Fibroblast of skin of right biceps (primary cell): ENCODE data around the gene SENP2.
A peak's percentile ranks its signal among the peaks of the same experiment; 100 is the strongest.
"Not testable (repeated sequence)": the region's sequence is repeated elsewhere in the genome, so short reads cannot be mapped to it uniquely, and the experiment has no call there.

ENCODE experiments used
- DNase-seq: peaks from one replicate; pipeline ENCODE4 v3.0.0-alpha.2; 2013

SENP2 gene

DNA sequence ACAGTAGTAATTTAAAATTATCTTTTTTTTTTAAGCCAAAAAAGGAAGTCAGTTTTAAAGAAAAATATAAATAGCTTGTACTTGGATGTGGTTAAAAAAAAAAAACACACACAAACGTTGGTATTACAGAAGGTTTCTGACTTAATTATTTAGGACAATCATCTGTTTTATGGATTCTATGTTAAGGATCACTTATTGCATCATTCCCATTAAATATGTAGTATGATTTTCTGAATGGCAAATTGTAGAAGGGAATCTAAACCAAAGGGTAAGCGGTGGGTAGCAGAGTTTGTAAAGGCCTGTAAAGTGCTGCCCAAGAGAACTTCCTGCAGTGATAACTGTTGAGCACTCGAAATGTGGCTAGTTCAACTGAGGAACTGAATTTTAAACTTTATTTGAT lies 8.0 kb downstream of the SENP2 start:
- no peak for DNase-seq

DNA sequence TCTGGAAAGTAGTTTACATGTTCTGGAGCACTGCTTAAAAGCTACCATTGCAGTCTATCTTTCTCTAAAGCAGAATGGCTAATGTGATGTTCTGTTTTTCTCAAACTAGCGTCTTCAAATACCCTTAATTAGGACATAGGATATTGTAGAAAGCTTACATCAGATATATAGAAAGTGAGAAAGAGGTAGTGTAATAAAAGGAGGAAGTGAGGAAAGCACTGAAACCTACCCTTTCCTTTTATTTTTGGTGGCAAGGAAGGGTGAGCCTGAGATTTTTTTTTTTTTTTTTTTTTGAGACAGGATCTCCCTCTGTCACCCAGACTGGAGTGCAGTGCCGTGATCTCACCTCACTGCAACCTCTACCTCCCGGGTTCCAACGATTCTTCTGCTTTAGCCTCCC lies 9.4 kb downstream of the SENP2 start:
- DNase-seq = no peak

DNA sequence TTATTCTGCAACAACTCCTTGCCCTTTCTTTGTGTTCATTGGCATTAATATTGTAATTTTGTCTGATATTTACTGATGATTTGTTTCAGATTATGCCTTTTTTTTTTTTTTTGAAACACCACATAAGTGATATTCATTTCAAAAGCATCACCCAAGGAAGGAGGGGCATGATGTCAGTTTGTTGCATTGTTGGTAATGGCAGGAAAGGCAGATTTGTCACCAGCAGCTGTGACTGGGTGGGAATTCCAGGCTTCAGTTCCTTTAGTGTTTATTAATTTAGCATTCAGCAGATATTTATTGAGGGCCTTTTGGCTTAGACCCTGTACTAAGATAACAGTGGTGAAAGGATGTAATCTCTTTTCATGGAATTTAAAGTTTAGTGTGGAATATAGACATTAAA lies 19.5 kb downstream of the SENP2 start:
- DNase-seq = no peak

DNA sequence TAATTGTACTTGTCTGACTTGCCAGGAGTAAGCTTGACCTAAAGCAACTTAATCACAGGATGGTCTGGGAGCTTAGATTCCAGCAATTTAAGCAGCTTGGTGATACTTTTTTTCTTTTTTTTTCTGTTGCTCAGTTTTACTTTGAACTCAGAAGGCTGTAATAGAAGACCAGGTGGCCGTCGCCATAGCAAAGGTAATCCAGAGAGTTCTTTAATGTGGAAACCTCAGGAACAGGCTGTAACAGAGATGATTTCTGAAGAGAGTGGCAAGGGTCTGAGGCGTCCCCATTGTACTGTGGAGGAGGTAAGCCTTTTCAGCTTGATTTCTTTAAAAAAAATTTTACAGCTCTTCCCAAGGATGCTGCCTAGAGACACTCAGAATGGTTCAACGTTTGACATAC lies 20.1 kb downstream of the SENP2 start:
- no peak for DNase-seq

DNA sequence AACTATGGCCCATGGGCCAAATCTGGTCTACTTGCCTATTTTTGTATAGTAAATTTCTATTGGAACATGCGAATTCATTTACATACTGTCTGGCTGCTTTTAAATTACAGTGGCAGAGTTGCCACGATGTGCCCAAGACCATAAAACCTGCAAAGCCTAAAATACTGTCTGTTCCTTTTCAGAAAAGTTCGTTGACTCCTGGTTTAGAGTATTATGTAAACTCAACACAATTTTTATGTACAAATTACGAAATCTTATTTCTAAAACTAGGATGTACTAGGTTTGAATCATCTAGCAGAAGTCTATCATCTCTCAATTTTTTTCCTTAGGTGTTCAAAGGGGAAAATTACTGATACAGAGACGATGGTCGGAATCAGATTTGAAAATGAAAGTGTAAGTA lies 26.9 kb downstream of the SENP2 start:
- DNase-seq = no peak

DNA sequence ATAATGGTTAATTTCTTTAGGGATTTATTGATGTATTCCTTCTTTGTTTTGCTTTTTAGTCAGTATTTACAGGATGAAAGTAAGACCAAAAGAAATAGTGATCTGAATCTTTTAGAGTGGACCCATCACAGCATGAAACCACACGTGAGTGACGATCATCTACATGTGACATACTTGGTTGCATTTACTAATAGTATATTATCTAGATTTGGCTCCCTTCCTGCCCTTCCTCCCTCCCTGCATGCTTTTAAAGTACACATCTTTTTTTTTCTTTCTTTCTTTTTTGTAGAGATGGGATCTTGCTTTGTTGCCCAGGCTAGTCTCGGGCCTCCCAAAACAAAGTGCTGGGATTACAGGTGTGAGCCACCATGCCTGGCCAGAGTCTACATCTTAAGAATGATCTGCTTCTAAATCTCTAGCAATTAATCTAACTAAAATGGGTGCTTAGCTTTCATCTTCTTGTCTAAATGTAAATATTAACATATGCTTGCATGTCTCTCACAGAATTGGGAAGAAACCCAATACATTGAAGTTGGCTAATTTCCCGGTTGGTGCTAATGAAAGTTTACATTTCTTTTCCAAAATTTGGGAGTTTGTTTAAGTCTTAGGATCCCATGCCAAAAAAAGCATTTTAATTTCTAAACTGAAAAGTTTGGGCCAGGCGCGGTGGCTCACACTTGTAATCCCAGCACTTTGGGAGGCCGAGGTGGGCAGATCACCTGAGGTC lies 38.0 kb downstream of the SENP2 start:
- no peak for DNase-seq

DNA sequence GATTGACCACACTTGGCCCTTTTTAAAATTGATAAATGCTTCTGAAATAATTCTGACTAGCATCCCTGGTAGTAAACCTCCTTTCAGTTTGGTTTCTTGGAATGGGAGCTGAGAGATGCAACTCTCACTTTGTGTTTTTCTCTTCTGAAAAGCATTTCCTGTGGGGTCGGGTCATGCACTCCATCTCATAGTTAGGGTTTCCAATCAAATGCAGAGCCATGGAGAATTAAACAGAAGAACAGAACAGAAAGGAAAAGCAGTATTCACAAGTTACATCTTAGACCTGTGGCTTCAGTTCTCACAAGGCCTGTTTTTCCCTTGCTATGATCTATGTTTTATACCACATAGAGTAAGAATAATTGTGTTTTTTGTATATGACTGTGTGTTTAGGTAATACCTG lies 39.7 kb downstream of the SENP2 start:
- DNase-seq = no peak

DNA sequence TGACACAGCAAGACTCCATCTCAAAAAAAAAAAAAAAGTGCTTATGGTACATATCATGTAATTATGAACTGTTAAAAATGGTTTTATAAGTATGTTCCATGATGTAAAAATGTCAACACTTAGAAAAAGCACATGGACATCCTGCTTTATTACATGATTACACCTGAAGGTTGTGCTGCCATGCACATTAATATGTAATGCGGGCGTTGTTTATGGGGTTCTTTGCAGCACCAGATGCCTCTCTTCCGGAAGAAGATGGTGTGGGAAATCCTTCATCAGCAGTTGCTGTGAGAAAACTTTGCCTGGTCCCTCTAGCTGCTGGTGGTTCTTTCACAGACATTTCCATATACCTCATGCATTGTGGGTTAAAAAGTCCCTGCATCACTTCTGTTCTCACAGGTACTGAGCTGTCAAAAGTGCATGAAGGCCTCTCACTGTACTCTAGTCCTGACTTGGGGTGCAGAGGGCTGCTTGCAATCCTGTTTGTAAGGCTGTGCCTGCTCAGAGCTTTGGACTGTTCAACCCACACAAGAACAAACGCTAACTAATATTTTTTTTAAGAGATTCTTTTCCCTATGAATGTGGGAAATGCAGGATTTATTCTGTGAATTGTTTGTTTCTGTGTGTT lies 43.6 kb downstream of the SENP2 start:
- no peak for DNase-seq

DNA sequence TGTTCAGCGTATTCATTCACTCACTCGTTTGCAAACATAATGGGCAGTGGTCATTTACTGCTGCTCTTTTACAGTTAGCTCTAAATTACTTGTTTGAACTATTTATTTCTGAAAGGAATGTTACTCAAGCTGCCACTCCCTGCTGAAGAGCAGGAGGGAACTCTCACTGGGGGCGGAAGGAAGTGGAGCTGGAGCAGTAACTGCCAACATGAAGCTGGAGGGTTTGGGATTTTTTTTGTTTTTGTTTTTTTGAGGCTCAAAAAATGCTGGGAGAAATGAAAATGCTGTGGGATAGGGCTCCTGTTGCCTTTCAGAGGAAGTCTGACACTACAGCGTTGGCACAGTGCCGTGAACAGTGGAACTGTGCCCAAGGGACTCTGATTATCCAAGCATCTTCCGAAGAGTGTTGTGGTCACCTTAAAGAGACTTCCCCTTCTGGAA lies 44.1 kb downstream of the SENP2 start:
- DNase-seq = peak; percentile 41

DNA sequence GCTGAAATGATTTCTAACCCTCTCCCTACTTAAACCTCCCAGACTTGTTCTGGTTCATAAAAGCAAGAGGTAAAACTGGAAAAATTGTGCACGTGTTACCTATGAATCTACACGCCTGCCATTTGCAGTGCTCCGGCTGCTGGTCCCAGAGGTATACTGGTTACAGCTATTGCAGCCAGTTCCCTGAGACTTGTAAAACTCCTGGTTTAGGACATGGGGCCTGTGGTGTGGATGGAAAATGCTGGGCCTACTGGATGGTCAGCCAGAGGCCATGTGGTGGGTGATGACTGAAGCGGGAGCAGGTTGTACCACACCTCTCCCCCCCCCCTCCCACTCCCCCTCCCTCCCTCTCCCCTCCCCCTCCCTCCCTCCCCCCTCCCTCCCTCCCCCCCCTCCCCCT lies 45.0 kb downstream of the SENP2 start:
- DNase-seq = no peak

DNA sequence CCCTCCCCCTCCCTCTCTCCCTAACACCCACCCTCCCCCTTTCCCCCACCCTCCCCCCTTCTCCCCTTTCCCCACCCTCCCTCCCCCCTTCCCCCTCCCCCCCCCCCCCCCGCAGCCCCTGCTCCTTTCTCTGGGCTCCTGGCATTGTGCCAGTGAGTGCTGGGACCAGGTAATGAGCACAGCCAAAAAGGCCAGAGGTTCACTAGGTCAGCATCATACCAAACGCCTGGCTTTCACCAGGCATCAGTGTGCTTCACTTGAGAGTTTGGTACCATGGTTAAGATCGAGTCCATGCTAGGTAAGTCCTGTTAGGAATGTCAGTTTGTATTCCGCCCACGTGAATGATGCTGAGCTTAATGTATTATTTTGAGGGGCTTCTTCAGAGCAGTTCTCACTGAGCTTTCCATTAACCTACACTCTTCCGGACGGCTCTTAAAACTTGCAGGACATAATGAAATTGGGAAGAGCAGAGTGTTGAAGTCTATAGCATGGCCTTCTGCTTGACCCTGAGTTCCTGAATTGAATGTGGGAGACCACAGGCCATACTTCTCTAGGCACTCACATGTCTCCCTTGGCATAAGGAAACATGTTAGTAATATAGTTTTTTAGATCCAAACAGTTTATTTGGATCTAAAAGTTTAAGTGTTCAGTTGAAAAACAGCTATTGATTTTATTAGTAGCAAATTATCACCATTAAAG lies 45.6 kb downstream of the SENP2 start:
- no peak for DNase-seq

DNA sequence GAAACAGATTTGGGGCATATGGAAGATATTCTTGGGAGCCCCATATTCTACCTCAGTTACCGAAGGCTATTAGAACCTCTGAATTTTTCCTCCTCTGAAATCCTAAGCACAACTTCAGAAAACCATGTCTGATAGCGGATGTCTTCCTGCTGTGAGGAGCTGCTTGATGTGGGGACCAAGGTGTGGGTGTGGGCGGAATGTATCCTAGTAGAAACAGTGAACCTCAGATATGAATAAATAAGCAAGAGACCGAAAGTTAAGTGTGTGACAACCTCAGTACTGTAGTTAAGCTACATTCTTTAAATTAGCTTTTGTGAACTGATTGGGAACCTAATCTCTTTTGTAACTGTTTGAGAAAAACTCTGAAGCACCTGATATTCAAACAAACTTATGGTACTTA lies 46.9 kb downstream of the SENP2 start:
- no peak for DNase-seq

DNA sequence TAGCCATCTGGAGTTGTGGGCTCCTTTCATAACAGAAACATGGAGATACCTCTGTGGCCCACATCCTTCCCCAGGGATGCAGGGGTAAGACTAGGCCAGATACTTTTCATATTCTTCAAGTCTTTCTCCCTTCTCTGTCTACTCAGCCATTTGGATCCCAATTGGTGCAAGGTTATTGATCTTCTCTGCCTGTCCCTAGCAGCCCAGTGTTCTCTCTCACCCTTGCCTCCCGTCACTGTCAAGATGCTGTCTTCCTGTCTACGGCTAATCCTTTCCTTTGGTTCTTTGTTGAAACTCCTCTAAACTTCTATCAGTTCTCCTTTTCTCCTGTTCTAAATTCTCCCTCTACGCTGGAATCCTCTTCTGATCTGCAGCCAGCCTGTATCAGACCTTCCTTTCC lies 51.3 kb downstream of the SENP2 start:
- no peak for DNase-seq

DNA sequence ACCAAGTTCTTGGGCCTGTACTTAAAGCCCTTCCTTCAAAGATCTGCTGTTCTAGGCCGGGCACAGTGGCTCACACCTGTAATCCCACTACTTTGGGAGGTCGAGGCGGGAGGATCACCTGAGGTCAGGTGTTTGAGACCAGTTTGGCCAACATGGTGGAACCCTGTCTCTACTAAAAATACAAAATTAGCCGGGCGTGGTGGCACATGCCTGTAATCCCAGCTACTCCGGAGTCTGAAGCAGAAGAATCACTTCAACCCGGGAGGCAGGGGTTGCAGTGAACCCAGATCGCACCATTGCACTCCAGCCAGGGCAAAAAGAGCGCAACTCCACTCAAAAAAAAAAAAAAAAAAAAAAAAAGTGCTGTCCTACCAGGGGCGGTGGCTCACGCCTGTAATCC lies 52.6 kb downstream of the SENP2 start:
- DNase-seq = not testable (repeated sequence)

DNA sequence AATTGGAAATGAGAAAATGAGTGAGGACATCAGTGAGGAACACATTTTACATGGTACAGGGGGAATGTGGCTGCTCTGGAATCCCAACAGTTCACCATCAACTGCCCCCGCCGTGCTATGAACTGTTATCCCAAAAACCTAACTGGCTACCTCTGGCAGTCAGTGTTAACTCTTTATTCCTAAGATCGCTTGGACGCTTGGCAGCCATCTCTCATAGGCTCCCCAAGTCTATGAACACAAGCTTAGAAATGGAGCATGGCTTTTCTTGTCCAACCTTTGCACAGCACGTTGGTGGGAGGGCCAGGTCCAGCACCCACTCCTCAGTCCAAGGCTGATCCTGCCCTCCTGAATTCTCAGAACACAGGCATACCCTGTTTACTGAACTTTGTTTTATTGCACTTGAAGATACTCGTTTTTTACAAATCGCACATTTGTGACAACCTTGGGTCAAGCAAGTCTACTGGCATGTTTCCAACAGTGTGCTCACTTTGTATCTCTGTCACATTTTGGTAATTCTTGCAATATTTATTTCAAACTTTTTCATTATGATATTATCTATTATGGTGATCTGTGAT lies 53.6 kb downstream of the SENP2 start:
- DNase-seq = no peak

DNA sequence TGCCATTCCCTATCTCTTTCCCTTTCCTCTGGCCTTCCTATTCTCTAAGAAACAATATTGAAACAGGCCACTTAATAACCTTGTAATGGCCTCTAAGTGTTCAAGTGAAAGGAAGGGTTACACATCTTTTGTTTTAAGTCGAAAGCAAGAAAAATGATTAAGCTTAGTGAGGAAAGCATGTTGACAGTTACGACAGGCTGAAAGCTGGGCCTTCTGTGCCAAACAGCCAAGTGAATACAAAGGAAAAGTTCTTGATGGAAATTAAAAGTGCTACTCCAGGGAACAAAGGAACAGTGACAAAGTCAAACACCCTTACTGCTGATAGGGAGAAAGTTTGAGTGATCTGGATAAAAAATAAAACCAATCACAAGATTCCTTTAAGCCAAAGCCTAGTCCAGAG lies 54.2 kb downstream of the SENP2 start:
- no peak for DNase-seq

DNA sequence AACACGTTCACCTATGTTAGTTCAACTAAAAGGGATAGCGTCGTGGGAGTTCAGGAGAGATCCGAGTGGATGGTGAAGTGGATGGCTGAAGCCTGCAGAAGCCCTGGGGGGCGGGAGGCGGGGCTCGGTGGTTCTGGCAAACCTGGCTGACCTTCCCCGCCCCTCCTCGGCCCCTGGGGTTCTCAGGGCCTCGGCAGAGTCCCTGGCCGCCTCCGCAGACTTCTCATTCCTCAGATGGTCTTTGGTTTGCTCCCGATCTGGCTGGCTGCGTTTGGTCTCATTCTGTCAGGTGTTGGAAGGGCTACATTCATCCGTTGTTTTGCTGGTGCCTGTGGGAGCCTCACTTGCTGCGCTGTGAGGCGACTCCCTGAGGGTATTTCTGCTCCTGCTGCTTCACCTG lies 59.1 kb downstream of the SENP2 start:
- not testable (repeated sequence) for DNase-seq

DNA sequence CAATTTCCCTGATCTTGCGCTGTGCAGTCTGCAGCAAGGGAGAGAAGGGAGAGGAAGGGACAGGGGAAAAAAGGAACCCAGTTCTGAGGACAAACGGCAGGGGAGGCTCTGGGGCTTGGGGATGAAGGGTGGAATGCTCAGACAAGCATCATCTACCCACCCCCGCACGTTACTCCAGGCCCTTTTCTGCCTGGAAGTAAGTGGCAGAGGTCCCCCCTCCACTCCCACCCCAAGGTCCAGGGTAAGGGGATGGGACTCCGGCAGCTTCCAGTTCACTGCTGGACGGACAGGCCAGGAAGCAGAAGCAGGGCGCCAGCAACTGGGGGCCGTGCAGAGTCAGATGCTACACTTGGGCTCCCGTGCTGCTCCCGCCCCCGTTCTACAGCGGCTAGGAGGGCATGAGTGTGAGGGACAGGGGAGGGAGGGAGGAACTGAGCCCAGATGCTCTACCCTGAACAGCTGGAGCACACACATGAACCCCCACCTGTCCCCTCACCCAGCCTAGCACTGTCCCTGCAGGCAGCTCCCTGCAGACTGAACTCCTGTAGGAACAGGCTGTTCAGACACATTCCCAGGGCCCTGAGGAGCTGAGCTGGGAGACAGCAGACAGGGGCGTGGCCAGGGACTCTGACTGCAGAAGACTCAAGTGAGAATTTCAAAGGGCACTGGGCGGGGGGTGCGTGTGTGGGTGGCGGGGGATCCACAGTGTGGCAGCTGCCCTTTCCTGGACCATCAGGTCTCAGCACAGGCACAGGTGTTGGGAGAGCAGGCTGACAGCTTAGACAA lies 59.7 kb downstream of the SENP2 start:
- DNase-seq = no peak

DNA sequence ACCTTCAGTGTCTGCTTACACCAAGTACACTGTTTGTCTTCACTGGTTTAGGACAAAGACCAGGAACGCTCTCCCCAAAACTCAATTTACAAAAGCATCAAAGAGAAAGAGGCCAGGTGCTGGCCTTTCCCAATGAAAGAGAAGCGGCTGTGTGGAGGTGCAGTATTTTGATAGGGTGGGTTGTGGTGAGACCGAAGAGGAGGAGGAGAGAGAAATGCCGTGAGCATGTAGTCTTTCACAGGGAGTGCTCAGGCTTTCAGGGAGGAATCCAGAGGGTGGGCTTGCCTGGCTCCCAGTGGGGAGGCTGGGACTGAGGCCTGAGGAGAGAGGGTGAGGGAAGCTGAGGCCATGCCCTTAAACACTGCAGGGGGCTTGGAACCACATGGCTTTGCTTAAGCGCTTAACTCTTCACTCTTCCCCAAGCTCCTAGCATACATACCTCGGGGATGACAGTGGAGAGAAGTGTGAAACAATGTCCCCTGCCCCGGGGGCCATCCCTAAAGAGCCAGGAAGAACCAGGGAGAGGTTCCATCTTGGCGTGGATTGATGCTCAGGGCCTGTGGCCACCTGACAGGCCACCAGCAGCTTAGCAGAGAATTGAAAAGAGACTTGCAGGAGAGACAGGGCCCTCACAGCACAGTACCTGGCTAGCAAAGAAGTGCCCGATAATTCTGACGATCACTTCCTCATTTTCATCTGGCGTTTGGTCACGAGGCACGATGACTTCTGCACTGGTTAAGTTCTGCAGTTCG lies 60.5 kb downstream of the SENP2 start:
- DNase-seq = no peak

DNA sequence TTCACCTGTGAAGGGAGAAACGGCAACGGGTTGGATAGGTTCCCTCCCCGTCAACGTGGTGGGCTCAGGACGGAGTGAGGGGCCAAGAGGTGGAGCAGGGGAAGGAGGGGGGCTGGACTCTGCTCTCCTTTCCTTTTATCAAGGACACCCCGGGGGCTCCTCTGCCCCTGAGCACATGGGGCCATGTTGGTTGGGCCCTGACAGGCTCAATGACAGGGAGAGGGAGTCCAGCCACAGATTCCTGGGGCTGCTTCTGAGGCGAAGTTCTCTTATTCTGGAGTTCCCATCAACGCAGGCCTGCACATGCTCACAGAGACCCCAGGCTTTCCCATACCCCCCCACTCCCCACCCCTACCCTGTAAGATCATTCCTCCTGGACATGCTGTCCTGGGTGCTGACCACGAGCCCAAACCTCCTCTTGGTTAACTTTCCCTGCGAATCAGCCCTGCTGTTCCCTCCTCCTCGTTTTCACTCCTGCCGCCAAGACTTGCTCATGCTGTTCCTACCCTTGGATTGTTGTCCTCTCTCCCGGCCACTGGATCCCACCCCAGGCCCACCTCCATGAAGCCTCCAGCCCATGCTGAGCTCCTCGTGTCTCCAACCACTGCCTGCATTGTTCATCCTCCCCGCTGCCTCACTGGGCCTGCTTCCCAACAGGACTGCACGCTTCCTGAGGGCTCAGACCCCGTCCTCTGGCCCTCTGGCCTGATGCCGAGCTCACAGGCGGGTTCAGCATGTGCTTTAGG lies 61.2 kb downstream of the SENP2 start:
- DNase-seq = no peak

DNA sequence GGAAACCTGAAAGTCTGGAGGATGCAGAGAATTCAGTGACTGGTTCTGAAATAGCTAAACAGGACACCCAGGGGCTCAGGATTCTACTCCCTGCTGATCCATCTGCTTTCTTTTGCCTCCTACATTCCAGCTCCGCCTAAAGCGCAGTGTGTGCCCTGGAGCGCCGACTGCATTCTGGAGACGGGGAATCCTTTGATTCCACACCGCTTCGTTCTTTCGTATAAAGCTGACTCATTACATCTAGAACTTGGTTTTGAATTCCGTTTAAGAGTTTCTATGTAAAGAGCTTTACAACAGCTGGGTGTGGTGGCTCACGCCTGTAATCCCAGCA lies 61.8 kb downstream of the SENP2 start:
- DNase-seq = no peak

DNA sequence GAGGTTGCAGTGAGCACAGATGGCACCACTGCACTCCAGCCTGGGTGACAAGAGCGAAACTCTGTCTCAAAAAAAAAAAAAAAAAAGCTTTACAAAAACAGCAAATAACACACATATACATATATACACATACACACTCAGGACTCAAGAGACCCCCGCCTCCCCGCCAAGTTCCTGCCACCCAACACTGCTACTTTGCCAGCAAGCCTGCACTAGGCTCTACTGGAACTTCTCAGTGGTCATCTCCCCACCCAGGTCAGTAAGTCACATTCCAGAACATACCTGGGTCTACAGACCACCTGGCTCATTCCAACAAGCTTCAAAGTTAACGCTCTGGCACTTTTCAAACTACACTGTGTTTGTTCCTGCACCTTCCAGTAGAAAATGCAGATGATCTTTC lies 62.3 kb downstream of the SENP2 start:
- DNase-seq = no peak
